GM18870 (cell line): ENCODE measurements around the gene CRIP1.

Experiments used
- ATAC-seq: cut with Tn5 transposase; IDR thresholded peaks from one replicate; pipeline ENCODE4 v1.9.1; 2021; ENCODE audit warnings: moderate library complexity; ENCODE audit not compliant: unreplicated experiment

CRIP1 gene

DNA sequence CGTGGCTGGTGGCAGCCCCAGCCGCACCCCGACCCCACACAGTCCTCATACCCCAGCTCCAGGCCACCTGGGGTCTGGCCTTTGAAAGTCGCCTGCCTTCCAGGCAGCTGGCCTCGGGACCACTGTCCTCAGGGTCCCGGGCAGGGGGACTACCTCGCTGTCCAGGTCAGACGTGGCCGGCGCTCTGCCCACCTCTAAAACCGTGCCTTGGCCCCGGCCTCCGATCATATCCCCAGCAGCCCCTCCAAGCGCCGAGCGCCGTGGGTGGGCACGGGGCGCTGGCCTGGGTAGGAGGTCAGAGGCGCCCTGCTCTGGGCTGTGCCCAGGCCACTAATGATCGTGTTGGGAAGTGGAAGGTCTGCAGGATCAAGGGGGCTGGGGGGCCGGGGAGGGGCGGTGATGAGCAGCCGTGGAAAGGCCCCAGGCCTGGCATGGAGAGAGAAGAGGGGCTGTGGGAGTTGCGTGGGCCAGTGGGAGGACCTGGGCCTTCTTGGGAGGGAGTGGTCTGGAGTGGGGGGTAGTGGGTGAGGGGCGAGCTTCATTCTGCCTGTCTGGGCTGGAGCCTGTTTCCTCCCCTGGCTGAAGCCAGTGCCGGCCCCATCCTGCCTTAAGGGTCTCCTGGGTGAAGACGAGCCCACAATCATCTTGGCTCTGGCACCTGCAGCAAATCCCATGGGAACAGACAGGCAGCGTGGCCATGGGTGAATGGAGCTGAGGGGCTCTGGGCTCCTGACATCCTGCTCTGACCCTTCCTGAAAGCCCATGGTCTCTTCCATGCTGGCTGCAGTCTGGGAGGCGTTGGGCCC is 44.6 kb downstream of the CRIP1 start:
- no peak for ATAC-seq

DNA sequence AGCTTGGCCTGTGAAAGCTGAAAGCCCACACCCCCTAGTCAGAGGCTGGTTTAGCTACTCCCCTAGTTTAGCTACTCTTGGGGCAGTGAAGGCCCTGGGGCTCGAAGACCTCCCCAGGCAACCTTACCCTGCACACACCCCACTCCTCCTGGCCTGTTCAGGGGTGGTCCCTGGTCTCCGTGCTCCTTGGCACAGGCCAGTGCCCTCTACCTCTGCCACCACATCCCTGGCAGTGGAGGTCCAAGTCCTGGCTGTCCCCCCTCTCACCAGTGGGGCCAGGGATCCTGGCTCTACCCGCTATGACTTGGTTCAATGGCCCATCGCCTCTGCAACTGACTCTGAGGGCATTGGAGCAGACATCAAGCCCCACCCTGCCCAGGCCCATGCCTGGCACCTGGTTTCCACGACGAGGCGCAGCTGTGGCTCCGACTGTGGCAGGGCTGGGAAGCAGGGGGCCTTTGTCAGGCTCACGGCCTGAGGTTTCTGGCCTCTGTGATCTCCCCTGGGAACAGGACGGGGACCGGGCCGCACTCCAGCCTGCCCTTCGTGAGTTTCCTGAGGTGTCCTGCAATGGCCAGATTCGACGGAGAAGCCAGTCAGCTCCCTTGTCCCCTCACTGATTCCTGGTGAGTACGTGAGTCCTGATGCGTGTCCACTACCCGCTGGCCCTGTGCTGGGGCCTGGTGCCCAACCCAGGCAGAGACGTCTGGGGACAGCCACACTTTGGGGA is 45.4 kb downstream of the CRIP1 start:
- no peak for ATAC-seq

DNA sequence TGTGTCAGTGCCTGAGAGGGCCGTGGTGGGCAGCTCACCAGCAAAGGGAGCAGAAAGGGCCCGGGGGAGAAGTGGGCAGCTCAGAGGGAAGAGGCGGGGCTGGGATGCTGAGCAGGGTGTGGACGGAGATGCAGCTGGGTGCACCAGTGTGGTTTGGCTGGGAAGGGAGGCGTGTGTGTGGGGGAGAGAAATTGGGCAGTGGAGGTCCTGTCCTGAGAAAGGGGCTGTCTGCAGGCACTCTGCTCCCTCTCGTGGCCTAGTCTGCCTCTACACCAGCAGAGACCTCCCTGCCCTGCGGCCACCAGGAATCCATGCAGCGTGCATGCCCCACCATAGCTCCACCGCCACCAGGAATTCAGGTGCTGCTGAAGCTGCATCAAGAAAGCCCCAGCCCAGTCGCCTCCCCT is 46.1 kb downstream of the CRIP1 start:
- ATAC-seq, result no peak

DNA sequence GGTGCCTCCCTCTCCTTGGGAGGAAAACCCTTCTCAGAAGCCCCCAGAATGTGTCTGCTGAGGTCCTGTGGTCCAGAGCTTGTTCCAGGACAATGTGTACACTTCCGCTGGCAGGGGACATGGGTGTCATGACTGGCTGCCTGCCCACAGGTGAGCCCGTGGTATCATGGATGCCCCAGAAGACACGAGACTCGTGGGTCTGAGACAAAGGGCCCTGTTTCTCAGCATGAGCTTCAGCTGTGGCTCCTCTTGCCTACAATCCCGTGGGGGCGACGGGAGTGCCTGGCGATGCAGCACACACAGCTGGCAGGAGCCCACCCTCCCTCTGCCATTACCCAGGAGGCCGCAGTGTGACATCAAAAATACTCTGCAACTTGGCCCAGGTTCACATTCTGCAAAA is 46.7 kb downstream of the CRIP1 start:
- no peak for ATAC-seq

DNA sequence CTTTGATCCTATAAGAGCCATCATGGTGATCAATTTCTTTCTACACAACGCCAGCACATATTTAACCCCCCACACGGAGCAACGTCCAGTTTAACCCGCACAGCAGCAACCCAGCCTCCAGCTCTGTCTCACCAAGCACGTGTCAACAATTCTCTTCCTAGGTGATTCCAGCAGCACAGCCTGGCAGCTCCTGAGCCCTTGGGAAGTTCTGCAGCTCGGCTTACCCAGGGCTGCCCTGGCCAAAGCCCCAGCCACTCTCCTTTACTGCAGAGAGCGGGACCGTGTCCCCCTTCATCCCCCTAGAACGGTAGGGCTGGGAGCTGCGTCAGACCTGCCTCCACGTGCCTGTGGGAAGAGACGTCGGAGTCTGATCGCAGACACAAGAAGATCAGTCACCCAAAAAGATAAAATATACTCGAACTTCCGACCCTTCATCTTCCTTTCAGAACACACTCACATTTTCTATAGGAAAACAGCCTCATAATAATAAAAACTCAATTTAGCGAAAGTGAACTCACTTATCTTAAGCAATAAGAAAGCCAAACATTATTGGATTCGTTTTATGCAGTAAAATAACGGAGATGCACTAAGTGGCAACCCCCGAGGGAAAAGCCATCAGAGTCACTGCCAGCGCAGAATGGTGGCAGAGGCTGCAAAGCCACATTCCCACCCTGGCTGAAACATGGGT is 47.3 kb downstream of the CRIP1 start:
- ATAC-seq, result no peak

DNA sequence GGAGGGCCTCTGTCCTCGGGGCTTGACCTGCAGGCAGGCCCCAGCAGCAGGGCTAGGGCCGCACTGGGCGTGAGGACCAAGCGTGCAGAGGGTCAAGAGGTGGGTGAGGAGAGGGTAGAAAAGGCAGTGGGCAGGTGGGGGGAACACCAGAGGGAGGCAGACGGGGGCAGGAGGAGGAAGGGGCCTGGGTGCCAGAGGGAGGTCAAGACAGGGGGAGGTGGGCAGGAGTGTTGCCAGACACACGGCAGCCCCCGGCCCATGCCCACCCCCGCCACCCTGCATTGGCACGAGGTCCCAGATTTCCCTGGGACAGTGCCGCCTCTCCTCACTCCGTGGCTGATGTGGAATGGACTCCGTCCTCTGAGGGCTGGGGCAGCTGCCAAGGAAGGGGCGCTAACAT is 47.9 kb downstream of the CRIP1 start:
- ATAC-seq, result no peak

DNA sequence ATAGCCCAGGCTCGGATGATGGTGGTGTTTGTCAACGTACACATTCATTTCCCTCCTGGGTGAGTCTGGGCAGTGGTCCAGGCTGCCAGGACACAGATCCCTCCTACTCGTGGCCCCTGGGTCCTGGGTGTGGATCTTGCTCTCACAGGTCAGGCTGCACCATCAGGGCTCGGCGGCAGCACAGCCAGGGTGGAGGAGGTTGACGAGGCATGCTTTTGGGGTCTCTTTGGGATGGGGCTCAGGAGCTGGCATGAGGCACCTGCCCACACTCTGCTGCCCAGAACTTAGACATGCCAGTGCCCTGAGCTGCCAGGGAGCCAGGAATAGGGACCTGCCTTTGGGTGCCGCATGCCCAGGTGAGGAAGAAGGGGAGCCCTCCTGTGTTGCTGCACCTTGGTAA is 49.4 kb downstream of the CRIP1 start:
- no peak for ATAC-seq

DNA sequence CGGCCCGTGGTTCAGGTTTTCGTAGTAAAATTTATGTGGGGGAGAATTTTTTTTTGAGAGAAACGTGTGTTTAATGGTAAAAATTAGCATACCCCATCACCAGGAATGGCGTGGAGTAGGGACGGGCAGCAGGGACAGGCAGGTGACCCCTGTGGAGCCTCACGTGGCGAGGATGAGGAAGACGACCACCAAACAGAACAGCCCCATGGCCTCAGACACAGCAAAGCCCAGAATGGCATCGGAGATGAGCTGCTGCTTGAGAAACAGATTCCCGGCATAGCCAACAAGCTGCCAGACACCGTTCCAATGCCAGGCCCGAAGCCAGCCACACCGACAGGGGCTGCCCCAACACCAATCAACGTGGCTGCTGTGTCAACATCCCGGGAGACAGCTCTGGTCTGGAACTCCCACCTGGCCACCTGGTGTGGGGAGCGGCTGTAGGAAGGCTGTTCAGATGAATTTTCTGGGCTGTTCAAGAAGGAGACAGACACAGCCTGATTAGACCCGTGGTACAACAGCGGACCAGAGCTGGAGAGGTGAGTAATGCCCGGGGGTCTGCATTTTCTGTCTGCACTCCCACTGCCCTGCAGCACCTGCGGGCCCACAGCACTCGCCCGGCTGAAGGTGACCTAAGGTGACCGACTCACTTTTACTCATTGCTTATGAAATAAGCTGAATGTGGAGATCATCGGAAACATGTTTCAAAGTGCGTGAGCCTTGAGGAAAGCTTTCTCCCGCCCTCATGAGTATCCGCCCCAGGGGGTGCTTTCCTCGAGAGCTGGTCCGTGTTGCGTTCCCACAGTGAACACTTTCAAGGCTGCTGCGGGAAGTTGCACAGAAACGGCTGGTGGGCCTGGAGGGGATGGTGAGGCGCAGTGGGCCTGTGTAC is 50.2 kb downstream of the CRIP1 start:
- no peak for ATAC-seq

DNA sequence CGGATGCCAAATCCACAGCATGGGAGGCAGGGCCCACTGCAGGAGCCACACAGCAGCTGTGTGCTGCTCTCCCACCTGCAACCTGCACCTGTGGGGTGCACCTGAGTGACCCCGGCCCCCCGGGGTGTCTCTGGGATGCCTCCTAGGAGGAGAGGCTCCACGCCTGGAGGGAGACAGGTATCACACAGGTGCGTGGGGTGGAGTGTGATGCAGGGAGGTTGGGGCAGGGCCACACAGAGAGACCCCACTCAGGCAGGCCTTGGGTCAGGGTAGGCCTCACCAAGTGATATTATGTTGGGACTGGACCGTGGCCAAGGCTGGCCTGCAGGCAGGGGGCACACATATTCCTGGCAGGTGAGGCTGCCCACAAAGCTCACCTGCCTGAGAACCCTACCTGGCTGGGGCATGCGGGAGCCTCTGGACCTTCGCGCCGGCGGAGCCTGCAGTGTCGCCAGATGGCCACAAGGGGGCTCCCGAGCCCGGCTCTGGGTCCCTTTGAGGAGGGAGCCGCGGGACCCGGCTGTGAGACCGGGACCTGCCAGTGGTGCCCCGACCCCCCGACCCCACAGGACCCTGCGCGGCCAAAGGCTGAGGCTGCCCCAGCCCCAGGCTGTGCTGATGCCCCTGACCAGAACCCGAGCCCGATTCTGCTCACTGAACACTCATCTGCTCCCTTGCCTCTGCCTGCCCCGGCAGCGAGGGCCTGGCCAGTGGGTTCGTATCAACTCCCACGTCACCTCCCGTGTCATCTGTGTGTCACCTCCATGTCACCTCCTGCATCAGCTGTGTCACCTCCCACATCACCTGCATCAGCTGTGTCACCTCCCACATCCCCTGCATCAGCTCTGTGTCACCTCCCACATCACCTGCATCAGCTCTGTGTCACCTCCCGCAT is 51.1 kb downstream of the CRIP1 start:
- no peak for ATAC-seq
